Measurements from ENCODE around the gene SC5D.

GRCh38 chr11:121351083-121351630, 58.6 kb downstream of the SC5D start:
- TF ChIP-seq POLR2AphosphoS5 (IDR thresholded peaks at IDR 0.05; ENCODE audit: low read depth, low read length) (no peak), TAF1 (IDR thresholded peaks at IDR 0.05; ENCODE audit: borderline replicate concordance, low read depth, low read length) (no peak)
